ENCODE data around the gene WIPI1.

The WIPI1 gene

DNA sequence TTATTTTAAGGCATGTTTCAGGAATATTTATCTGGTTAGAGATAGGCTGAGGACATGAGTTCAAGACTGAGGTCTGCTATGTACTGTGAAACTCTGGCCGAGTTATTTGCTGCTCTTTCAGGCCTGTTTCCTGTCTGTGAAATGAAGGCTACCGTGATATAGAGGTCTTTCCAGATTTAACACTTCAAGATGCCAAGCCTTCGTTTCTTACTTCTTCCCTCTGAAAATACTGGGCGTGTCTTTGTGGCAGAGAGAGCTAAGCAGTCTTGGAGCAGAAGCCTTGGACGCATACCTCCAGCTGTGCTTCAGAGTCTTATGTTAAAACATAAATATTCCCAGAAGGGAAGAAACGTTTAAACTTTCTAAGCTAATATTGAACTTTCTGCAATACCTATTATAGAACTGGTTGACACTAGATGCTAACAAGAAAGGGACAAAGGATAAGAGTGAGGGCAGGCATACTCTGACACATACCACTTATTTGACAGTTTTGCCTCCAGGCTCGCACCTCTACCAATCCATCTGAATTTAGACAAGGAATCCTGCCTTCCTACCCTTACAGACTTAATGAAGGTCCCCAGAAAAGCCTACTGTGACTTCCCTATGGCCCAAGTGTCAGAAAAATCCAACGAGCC, 17.5 kb downstream of the WIPI1 start:
- no peak for DNase-seq (ENCODE audit: low spot score)
- no peak overlapping the region for H3K4me3 ChIP-seq
- H3K27ac ChIP-seq, result no peak overlapping the region
- TF ChIP-seq, protein P1, sequence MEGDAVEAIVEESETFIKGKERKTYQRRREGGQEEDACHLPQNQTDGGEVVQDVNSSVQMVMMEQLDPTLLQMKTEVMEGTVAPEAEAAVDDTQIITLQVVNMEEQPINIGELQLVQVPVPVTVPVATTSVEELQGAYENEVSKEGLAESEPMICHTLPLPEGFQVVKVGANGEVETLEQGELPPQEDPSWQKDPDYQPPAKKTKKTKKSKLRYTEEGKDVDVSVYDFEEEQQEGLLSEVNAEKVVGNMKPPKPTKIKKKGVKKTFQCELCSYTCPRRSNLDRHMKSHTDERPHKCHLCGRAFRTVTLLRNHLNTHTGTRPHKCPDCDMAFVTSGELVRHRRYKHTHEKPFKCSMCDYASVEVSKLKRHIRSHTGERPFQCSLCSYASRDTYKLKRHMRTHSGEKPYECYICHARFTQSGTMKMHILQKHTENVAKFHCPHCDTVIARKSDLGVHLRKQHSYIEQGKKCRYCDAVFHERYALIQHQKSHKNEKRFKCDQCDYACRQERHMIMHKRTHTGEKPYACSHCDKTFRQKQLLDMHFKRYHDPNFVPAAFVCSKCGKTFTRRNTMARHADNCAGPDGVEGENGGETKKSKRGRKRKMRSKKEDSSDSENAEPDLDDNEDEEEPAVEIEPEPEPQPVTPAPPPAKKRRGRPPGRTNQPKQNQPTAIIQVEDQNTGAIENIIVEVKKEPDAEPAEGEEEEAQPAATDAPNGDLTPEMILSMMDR (IDR thresholded peaks at IDR 0.05), result no peak

- H3K4me3 ChIP-seq, result no peak overlapping the region
- H3K27ac ChIP-seq, result peak overlapping the region in 1 of 2 donors; percentile 25
- TF ChIP-seq, protein P1 (IDR thresholded peaks at IDR 0.05), result no peak
- DNase-seq (ENCODE audit: low spot score), result no peak
Measured at GRCh38 chr17:68437979-68438822, 19.1 kb downstream of the WIPI1 start.

DNA sequence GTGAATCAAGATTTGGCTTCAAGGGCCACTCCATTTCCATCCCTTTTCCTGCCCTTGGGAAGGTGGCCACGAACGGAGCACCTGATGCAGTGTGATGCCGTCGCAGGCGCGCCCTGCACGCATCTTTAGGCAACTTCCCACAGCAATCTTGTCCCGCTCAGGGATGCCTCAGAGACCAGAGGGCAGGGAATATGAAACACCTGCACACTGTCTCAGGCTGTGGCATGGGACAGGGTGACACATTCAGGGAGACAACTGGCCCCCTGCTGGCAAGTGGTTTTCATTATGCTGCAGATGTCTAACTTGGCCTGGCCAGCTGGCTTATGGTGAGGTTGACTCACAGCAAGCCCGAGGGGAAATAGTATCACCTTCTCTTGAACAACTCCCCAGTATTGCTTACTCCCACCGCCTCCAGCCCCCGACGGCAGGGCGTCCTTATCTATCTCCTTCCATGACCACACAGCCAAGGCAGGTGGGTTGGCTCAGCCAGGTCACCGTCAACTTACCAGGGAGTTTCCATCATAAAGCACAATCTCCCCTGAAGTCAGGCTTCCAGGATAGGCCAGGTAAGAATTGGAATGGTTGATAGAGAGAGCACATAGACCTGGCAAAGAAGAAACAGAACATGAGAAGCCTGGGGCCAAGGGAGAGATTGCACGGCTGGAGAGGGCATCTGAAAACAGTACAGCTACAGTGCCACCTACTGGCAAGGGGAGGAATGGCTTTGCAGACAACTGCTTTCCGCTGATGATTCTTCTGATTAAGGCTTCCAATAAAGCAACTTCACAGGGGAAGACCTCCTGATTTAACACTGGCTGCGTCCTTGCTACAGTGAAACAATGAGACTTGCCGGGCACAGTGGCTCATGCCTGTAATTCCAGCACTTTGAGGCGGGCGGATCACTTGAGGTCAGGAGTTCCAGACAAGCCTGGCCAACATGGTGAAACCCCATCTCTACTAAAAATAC, 21.1 kb downstream of the WIPI1 start:
- no peak for DNase-seq (ENCODE audit: low spot score)

GRCh38 chr17:68435361-68435760, 21.9 kb downstream of the WIPI1 start:
- no peak for DNase-seq (ENCODE audit: low spot score)
- TF ChIP-seq, protein P1 (IDR thresholded peaks at IDR 0.05), result no peak
- no peak overlapping the region for H3K27ac ChIP-seq
- H3K4me3 ChIP-seq, result no peak overlapping the region

More for the DNA sequence above, 21.1 kb downstream of the WIPI1 start:
- H3K27ac ChIP-seq, result no peak overlapping the region
- TF ChIP-seq, protein P1 (IDR thresholded peaks at IDR 0.05), result peak; percentile 65
- H3K4me3 ChIP-seq, result no peak overlapping the region

DNA sequence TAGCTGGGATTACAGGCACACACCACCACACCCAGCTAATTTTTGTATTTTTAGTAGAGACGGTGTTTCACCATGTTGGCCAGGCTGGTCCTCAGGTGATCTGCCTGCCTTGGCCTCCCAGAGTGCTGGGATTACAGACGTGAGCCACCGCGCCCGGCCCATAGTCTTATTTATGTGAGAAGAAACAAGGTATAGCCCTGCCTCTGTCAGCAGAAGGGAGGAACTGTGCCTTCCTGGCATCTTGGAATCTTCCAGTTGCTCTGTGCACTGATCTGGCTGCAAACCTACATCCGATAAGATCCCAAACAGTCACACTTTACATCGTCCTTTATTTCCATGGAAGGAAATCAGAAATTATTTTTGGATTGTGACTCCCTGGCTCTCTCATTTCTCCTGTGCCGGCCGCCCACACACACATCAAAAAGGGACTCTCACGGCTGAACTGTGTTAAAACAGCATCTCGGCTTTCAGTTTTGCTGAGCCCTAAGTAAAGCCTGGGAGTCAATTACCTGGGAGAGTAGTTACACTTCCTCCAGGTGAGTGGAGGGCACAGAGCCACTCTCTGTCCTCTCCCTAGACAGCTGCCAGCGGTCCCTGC, 23.3 kb downstream of the WIPI1 start:
- no peak for DNase-seq (ENCODE audit: low spot score)
- no peak overlapping the region for H3K27ac ChIP-seq
- TF ChIP-seq, protein P1 (IDR thresholded peaks at IDR 0.05), result no peak
- no peak overlapping the region for H3K4me3 ChIP-seq

GRCh38 chr17:68433211-68433610, 24.1 kb downstream of the WIPI1 start:
- DNase-seq (ENCODE audit: low spot score), result no peak
- no peak overlapping the region for H3K4me3 ChIP-seq
- TF ChIP-seq, protein P1 (IDR thresholded peaks at IDR 0.05), result no peak
- no peak overlapping the region for H3K27ac ChIP-seq

All from coronary artery (tissue), 2 donors.